Stomach (tissue), 4 donors: ENCODE measurements around the gene ZXDB.
"Not testable (repeated sequence)": the region's sequence is repeated elsewhere in the genome, so short reads cannot be mapped to it uniquely, and the experiment has no call there.

ENCODE experiments used
- EP300 ChIP-seq: sonication (generic); formaldehyde crosslinking; IDR thresholded peaks from one replicate; pipeline ENCODE4 v1.6.1; 2017; ENCODE audit warnings: antibody characterized with exemption
- POLR2A ChIP-seq, 4 donors: fragments of 450-650 bp; IDR thresholded peaks; one replicate each; pipeline ENCODE4 v1.6.1; 2016; ENCODE audit warnings: antibody characterized with exemption in 4 of 4, control low read depth in 2 of 4, mild to moderate bottlenecking in 1 of 4, moderate library complexity in 1 of 4
- POLR2AphosphoS5 ChIP-seq, 3 donors: sonication (generic); formaldehyde crosslinking; IDR thresholded peaks; one replicate each; pipeline ENCODE4 v1.6.1; 2016; ENCODE audit warnings: antibody characterized with exemption in 3 of 3
- TF ChIP-seq, protein P1 (sequence below), 7 experiments: fragments of 450-650 bp in 4 of 7; fragments of 200-600 bp in 3 of 7; sonication (generic) in 3 of 7; IDR thresholded peaks; one replicate each; pipeline ENCODE4 v1.5.1; 2016 to 2019; ENCODE audit warnings: antibody characterized with exemption in 7 of 7, control low read depth in 2 of 7, mild to moderate bottlenecking in 1 of 7

DNA sequence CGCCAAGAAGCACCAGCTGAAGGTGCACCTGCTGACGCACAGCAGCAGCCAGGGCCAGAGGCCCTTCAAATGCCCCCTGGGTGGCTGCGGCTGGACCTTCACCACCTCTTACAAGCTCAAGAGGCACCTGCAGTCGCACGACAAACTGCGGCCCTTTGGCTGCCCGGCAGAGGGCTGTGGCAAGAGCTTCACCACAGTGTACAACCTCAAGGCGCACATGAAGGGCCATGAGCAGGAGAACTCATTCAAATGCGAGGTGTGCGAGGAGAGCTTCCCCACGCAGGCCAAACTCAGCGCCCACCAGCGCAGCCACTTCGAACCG is 1.0 kb downstream of the ZXDB start:
- not testable (repeated sequence) for TF ChIP-seq POLR2AphosphoS5 (IDR thresholded peaks at IDR 0.05); EP300; POLR2A (IDR thresholded peaks at IDR 0.05)
- TF ChIP-seq, protein P1, sequence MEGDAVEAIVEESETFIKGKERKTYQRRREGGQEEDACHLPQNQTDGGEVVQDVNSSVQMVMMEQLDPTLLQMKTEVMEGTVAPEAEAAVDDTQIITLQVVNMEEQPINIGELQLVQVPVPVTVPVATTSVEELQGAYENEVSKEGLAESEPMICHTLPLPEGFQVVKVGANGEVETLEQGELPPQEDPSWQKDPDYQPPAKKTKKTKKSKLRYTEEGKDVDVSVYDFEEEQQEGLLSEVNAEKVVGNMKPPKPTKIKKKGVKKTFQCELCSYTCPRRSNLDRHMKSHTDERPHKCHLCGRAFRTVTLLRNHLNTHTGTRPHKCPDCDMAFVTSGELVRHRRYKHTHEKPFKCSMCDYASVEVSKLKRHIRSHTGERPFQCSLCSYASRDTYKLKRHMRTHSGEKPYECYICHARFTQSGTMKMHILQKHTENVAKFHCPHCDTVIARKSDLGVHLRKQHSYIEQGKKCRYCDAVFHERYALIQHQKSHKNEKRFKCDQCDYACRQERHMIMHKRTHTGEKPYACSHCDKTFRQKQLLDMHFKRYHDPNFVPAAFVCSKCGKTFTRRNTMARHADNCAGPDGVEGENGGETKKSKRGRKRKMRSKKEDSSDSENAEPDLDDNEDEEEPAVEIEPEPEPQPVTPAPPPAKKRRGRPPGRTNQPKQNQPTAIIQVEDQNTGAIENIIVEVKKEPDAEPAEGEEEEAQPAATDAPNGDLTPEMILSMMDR (IDR thresholded peaks at IDR 0.05), result peak in 1 of 7 experiments; percentile 10
